A673 (cell line): ENCODE measurements around the gene C9orf43. TPM values are rescaled to one million over a fixed set of nuclear protein-coding genes. Genes with fewer than 3 reads are reported as not detected.

Experiments used
- BruUV-seq: library from RNA; stranded (reverse); fragments of 400-500 nt; replicated peaks from 2 replicates; lab custom pipeline; 2021; lab: Mats Ljungman, UMichigan
- CTCF ChIA-PET: fragments of 300-600 bp; sonication (Branson Sonifier 250); formaldehyde crosslinking; loops from one replicate; lab custom pipeline; 2022; ENCODE audit warnings: antibody characterized with exemption; lab: Charles Lee
- POLR2A ChIA-PET: fragments of 300-600 bp; sonication (Branson Sonifier 250); formaldehyde crosslinking; loops from one replicate; lab custom pipeline; 2022; ENCODE audit warnings: antibody characterized with exemption; ENCODE audit not compliant: low non-redundant PET; lab: Charles Lee
- DNase-seq: peaks from one replicate; pipeline ENCODE4 v3.0.0-alpha.2; 2015; ENCODE audit warnings: low spot score
- H3K27ac ChIP-seq: fragments of 200-600 bp; sonication (generic); 2 replicates; pipeline ENCODE4 v1.5.1; 2016; ENCODE audit warnings: mixed run types, low read depth, mild to moderate bottlenecking, mixed read lengths, antibody characterized with exemption, low read length; ENCODE audit not compliant: poor library complexity, severe bottlenecking
- H3K27me3 ChIP-seq: fragments of 200-600 bp; sonication (generic); replicated peaks from 2 replicates; pipeline ENCODE4 v1.6.1; 2017; ENCODE audit warnings: mixed run types, low read depth, mild to moderate bottlenecking, mixed read lengths, antibody characterized with exemption, low read length; ENCODE audit not compliant: insufficient read depth, poor library complexity
- H3K36me3 ChIP-seq: fragments of 200-600 bp; sonication (generic); 2 replicates; pipeline ENCODE4 v1.6.1; 2016; ENCODE audit warnings: mixed run types, mild to moderate bottlenecking, mixed read lengths, antibody characterized with exemption, low read length; ENCODE audit not compliant: insufficient read depth, poor library complexity, severe bottlenecking
- H3K4me1 ChIP-seq: fragments of 200-600 bp; sonication (generic); 2 replicates; pipeline ENCODE4 v1.6.1; 2017; ENCODE audit warnings: mixed run types, mild to moderate bottlenecking, mixed read lengths, antibody characterized with exemption, low read length; ENCODE audit not compliant: insufficient read depth, poor library complexity, severe bottlenecking
- H3K4me3 ChIP-seq: fragments of 200-600 bp; sonication (generic); 2 replicates; pipeline ENCODE4 v1.5.1; 2016; ENCODE audit warnings: low read depth, mixed run types, mild to moderate bottlenecking, mixed read lengths, low read length; ENCODE audit not compliant: poor library complexity, severe bottlenecking
- H3K9me3 ChIP-seq: fragments of 200-600 bp; sonication (generic); 2 replicates; pipeline ENCODE4 v1.6.1; 2016; ENCODE audit warnings: mixed run types, low read depth, mild to moderate bottlenecking, mixed read lengths, antibody characterized with exemption, low read length; ENCODE audit not compliant: poor library complexity, severe bottlenecking
- EZH2 ChIP-seq: fragments of 200-600 bp; sonication (generic); IDR thresholded peaks from 2 replicates; pipeline ENCODE4 v1.6.1; 2017; ENCODE audit warnings: borderline replicate concordance, low read depth, mild to moderate bottlenecking, mixed read lengths, antibody characterized with exemption, low read length; ENCODE audit not compliant: poor library complexity, severe bottlenecking
- intact Hi-C: fragments of 100-400 bp; cut with micrococcal nuclease; formaldehyde crosslinking; loops from one replicate; pipeline ENCODE4 v1.10.0; 2022; ENCODE audit not compliant: unreplicated experiment
- total RNA-seq: library from RNA; stranded (reverse); gene quantifications from 2 replicates; pipeline ENCODE4 v1.2.3, GENCODE V29; 2021
- TF ChIP-seq, protein P1 (sequence below): fragments of 300-800, 200-600 bp; sonication (generic); conservative IDR thresholded peaks from 2 replicates; pipeline ENCODE4 v1.5.1; 2017; ENCODE audit warnings: low read depth, mild to moderate bottlenecking, antibody characterized with exemption, low read length, moderate library complexity, mixed read lengths

The C9orf43 gene
- total RNA-seq, 1 experiment from 2014 or later = 1.5 TPM

DNA sequence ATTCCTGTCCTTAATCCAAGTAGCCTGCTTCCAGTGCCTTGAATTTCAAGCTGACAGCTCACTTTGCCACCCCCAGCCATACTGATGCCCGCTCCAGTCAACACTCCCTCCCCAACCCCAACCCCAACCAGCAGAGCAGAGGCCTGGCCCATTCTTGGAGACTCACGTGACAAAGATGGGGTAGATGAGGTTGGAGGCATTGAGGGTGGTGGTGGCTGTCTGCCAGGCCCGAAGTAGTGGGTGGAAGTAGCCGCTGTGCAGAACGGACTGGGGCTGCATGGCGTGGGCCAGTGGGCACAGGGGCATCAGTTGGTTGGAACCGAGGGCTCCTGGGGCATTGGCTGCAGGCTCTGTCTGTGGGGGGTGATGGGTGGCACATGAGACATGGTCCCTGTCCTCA is 17.3 kb upstream of the C9orf43 start:
- intact Hi-C loops = no loop called here
- TF ChIP-seq EZH2 = no peak
- TF ChIP-seq, protein P1, sequence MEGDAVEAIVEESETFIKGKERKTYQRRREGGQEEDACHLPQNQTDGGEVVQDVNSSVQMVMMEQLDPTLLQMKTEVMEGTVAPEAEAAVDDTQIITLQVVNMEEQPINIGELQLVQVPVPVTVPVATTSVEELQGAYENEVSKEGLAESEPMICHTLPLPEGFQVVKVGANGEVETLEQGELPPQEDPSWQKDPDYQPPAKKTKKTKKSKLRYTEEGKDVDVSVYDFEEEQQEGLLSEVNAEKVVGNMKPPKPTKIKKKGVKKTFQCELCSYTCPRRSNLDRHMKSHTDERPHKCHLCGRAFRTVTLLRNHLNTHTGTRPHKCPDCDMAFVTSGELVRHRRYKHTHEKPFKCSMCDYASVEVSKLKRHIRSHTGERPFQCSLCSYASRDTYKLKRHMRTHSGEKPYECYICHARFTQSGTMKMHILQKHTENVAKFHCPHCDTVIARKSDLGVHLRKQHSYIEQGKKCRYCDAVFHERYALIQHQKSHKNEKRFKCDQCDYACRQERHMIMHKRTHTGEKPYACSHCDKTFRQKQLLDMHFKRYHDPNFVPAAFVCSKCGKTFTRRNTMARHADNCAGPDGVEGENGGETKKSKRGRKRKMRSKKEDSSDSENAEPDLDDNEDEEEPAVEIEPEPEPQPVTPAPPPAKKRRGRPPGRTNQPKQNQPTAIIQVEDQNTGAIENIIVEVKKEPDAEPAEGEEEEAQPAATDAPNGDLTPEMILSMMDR = no peak
- ChIA-PET CTCF (no interaction called here), POLR2A (no interaction called here)
- Histone ChIP-seq H3K27me3 (no peaks in the 10 kb centered on the region), H3K9me3 (no peaks in the 10 kb centered on the region), H3K27ac (no peak overlapping the region), H3K4me1 (no peaks in the 10 kb centered on the region), H3K36me3 (peaks cover 4% of the 10 kb centered on the region), H3K4me3 (no peak overlapping the region)
- no peak for DNase-seq
- BruUV-seq = no TSS peak

DNA sequence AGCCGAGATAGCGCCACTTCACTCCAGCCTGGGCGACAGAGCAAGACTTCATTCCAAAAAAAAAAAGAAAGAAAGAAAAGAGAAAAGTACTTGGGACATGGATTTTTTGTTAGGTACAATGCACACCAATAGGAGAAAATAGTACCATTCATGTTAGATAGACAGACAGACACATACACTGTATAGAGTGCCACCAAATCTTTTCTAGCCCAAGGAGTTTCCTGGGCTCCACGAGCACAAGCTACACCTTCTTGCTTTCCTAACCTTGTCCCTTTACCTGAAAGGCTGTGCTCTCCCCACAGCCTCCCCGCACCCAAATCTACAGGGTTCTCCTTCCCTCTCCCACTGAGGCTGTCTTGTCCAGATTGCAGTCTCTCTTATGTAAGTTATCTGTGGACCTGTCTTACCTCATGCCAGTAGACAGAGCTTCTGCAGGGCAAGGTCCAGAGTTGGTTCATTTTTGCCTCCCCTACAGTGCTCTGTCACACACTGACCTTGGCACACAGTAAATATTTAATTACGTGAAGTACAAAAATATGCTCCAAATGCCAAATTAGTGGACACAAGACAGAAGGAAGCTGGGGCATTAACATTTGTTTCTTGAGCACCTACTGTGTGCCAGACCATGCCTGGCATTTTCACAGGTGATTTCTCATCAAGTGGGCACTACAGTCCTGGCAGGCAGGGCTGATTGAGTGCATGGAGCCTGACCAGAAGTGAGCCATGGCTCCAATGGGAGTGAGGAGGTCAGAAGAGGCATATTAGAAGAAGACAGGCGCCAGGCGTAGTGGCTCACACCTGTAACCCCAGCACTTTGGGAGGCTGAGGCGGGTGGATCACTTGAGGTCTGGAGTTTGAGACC is 15.3 kb upstream of the C9orf43 start:
- no peak for TF ChIP-seq EZH2
- TF ChIP-seq, protein P1 = no peak
- DNase-seq = no peak
- intact Hi-C loops = no loop called here
- Histone ChIP-seq H3K27ac (no peak overlapping the region), H3K27me3 (no peaks in the 10 kb centered on the region), H3K36me3 (peaks cover 4% of the 10 kb centered on the region), H3K4me1 (no peaks in the 10 kb centered on the region), H3K9me3 (no peaks in the 10 kb centered on the region), H3K4me3 (no peak overlapping the region)
- BruUV-seq = no TSS peak
- ChIA-PET CTCF (interaction anchor here (0.7 kb wide), 1 partner anchor 84 kb away, joined by 5 read pairs; no protein-coding TSS in a partner anchor), POLR2A (no interaction called here)

- intact Hi-C loops = no loop called here
- no peak for DNase-seq
- ChIA-PET POLR2A (no interaction called here), CTCF (no interaction called here)
- no peaks in the 10 kb centered on the region for H3K27me3 ChIP-seq
- H3K36me3 ChIP-seq = no peaks in the 10 kb centered on the region
- no peaks in the 10 kb centered on the region for H3K9me3 ChIP-seq
- H3K4me3 ChIP-seq = no peak overlapping the region
- TF ChIP-seq, protein P1 = no peak
- no TSS peak for BruUV-seq
- H3K4me1 ChIP-seq = peaks cover 4% of the 10 kb centered on the region
- H3K27ac ChIP-seq = no peak overlapping the region
Observed at GRCh38 chr9:113397203-113397631, 13.3 kb upstream of the C9orf43 start.
